ENCODE data around the gene STARD6. TPM values are rescaled to one million over a fixed set of nuclear protein-coding genes. Genes with fewer than 3 reads are reported as not detected.

Gene STARD6
- not detected for polyA plus RNA-seq

- peak within 1 kb of the TSS; percentile 36 to 61 for H3K27ac ChIP-seq (ENCODE audit: low read depth in 2 of 2, low read length in 1 of 2)
- H3K27me3 ChIP-seq (ENCODE audit: control insufficient read depth in 1 of 2, insufficient read depth in 2 of 2, low read length in 2 of 2): no peaks in the 10 kb centered on the region
- no peaks in the 10 kb centered on the region for H3K4me1 ChIP-seq (ENCODE audit: control insufficient read depth in 2 of 2, insufficient read depth in 2 of 2, low read length in 1 of 2)
- no peaks in the 10 kb centered on the region for H3K9me3 ChIP-seq (ENCODE audit: control insufficient read depth in 2 of 2, insufficient read depth in 1 of 2, low read depth in 1 of 2, low read length in 1 of 2)
- WGBS, 2 donors: 0 to 1% methylated on average over 62 of the region's 62 CpGs
- H3K36me3 ChIP-seq (ENCODE audit: control insufficient read depth in 2 of 2, insufficient read depth in 2 of 2, low read length in 1 of 2): no peaks in the 10 kb centered on the region
- peak within 1 kb of the TSS; percentile 78 to 84 for H3K4me3 ChIP-seq (ENCODE audit: low read depth in 1 of 2, low read length in 2 of 2)
These were observed at the start of gene STARD6, which contains the start of gene C18orf54 for GRCh38 chr18:54357660-54358494. TSS of gene STARD6 (minus strand) at chr18:54357858. CDS start at chr18:54354573, 3,285 bp downstream. TSS of gene C18orf54 (plus strand) at chr18:54357906. CDS start at chr18:54360573, 2,667 bp downstream.

GRCh38 chr18:54405290-54405689 is 47.6 kb upstream of the STARD6 start:
- Histone ChIP-seq H3K27me3 (ENCODE audit: control insufficient read depth in 1 of 2, insufficient read depth in 2 of 2, low read length in 2 of 2) (no peaks in the 10 kb centered on the region), H3K36me3 (ENCODE audit: control insufficient read depth in 2 of 2, insufficient read depth in 2 of 2, low read length in 1 of 2) (no peaks in the 10 kb centered on the region), H3K4me3 (ENCODE audit: low read depth in 1 of 2, low read length in 2 of 2) (no peak overlapping the region), H3K4me1 (ENCODE audit: control insufficient read depth in 2 of 2, insufficient read depth in 2 of 2, low read length in 1 of 2) (no peaks in the 10 kb centered on the region), H3K9me3 (ENCODE audit: control insufficient read depth in 2 of 2, insufficient read depth in 1 of 2, low read depth in 1 of 2, low read length in 1 of 2) (no peaks in the 10 kb centered on the region), H3K27ac (ENCODE audit: low read depth in 2 of 2, low read length in 1 of 2) (no peak overlapping the region)

- Histone ChIP-seq H3K27me3 (ENCODE audit: control insufficient read depth in 1 of 2, insufficient read depth in 2 of 2, low read length in 2 of 2) (no peaks in the 10 kb centered on the region), H3K27ac (ENCODE audit: low read depth in 2 of 2, low read length in 1 of 2) (no peak overlapping the region), H3K9me3 (ENCODE audit: control insufficient read depth in 2 of 2, insufficient read depth in 1 of 2, low read depth in 1 of 2, low read length in 1 of 2) (no peaks in the 10 kb centered on the region), H3K4me3 (ENCODE audit: low read depth in 1 of 2, low read length in 2 of 2) (no peak overlapping the region), H3K4me1 (ENCODE audit: control insufficient read depth in 2 of 2, insufficient read depth in 2 of 2, low read length in 1 of 2) (no peaks in the 10 kb centered on the region), H3K36me3 (ENCODE audit: control insufficient read depth in 2 of 2, insufficient read depth in 2 of 2, low read length in 1 of 2) (no peaks in the 10 kb centered on the region)
- 64 to 77% methylated on average over 1 of the region's 1 CpG for WGBS, 2 donors
These were observed 39.1 kb upstream of the STARD6 start for GRCh38 chr18:54396760-54397159.

GRCh38 chr18:54393648-54394294 is 36.1 kb upstream of the STARD6 start:
- H3K27ac ChIP-seq (ENCODE audit: low read depth in 2 of 2, low read length in 1 of 2): no peak overlapping the region
- no peaks in the 10 kb centered on the region for H3K27me3 ChIP-seq (ENCODE audit: control insufficient read depth in 1 of 2, insufficient read depth in 2 of 2, low read length in 2 of 2)
- WGBS, 2 donors: 52 to 70% methylated on average over 1 of the region's 1 CpG
- H3K4me1 ChIP-seq (ENCODE audit: control insufficient read depth in 2 of 2, insufficient read depth in 2 of 2, low read length in 1 of 2): no peaks in the 10 kb centered on the region
- no peak overlapping the region for H3K4me3 ChIP-seq (ENCODE audit: low read depth in 1 of 2, low read length in 2 of 2)
- H3K9me3 ChIP-seq (ENCODE audit: control insufficient read depth in 2 of 2, insufficient read depth in 1 of 2, low read depth in 1 of 2, low read length in 1 of 2): no peaks in the 10 kb centered on the region
- no peaks in the 10 kb centered on the region for H3K36me3 ChIP-seq (ENCODE audit: control insufficient read depth in 2 of 2, insufficient read depth in 2 of 2, low read length in 1 of 2)

- Histone ChIP-seq H3K9me3 (ENCODE audit: control insufficient read depth in 2 of 2, insufficient read depth in 1 of 2, low read depth in 1 of 2, low read length in 1 of 2) (no peaks in the 10 kb centered on the region), H3K27me3 (ENCODE audit: control insufficient read depth in 1 of 2, insufficient read depth in 2 of 2, low read length in 2 of 2) (no peaks in the 10 kb centered on the region), H3K4me3 (ENCODE audit: low read depth in 1 of 2, low read length in 2 of 2) (no peak overlapping the region), H3K36me3 (ENCODE audit: control insufficient read depth in 2 of 2, insufficient read depth in 2 of 2, low read length in 1 of 2) (no peaks in the 10 kb centered on the region), H3K4me1 (ENCODE audit: control insufficient read depth in 2 of 2, insufficient read depth in 2 of 2, low read length in 1 of 2) (no peaks in the 10 kb centered on the region), H3K27ac (ENCODE audit: low read depth in 2 of 2, low read length in 1 of 2) (no peak overlapping the region)
- 31 to 37% methylated on average over 3 of the region's 3 CpGs for WGBS, 2 donors
These were observed 34.9 kb upstream of the STARD6 start for GRCh38 chr18:54392543-54393023.

GRCh38 chr18:54390838-54391237 is 33.2 kb upstream of the STARD6 start:
- no peaks in the 10 kb centered on the region for H3K27me3 ChIP-seq (ENCODE audit: control insufficient read depth in 1 of 2, insufficient read depth in 2 of 2, low read length in 2 of 2)
- no peaks in the 10 kb centered on the region for H3K4me1 ChIP-seq (ENCODE audit: control insufficient read depth in 2 of 2, insufficient read depth in 2 of 2, low read length in 1 of 2)
- no peaks in the 10 kb centered on the region for H3K36me3 ChIP-seq (ENCODE audit: control insufficient read depth in 2 of 2, insufficient read depth in 2 of 2, low read length in 1 of 2)
- no peaks in the 10 kb centered on the region for H3K9me3 ChIP-seq (ENCODE audit: control insufficient read depth in 2 of 2, insufficient read depth in 1 of 2, low read depth in 1 of 2, low read length in 1 of 2)
- H3K4me3 ChIP-seq (ENCODE audit: low read depth in 1 of 2, low read length in 2 of 2): no peak overlapping the region
- 63 to 64% methylated on average over 3 of the region's 3 CpGs for WGBS, 2 donors
- H3K27ac ChIP-seq (ENCODE audit: low read depth in 2 of 2, low read length in 1 of 2): no peak overlapping the region

GRCh38 chr18:54389143-54389505 is 31.5 kb upstream of the STARD6 start:
- Histone ChIP-seq H3K4me3 (ENCODE audit: low read depth in 1 of 2, low read length in 2 of 2) (no peak overlapping the region), H3K27ac (ENCODE audit: low read depth in 2 of 2, low read length in 1 of 2) (no peak overlapping the region), H3K27me3 (ENCODE audit: control insufficient read depth in 1 of 2, insufficient read depth in 2 of 2, low read length in 2 of 2) (no peaks in the 10 kb centered on the region), H3K36me3 (ENCODE audit: control insufficient read depth in 2 of 2, insufficient read depth in 2 of 2, low read length in 1 of 2) (no peaks in the 10 kb centered on the region), H3K4me1 (ENCODE audit: control insufficient read depth in 2 of 2, insufficient read depth in 2 of 2, low read length in 1 of 2) (no peaks in the 10 kb centered on the region), H3K9me3 (ENCODE audit: control insufficient read depth in 2 of 2, insufficient read depth in 1 of 2, low read depth in 1 of 2, low read length in 1 of 2) (no peaks in the 10 kb centered on the region)
- WGBS, 2 donors: 30 to 41% methylated on average over 2 of the region's 2 CpGs

GRCh38 chr18:54388203-54389142 is 30.8 kb upstream of the STARD6 start:
- 46% methylated on average over 6 of the region's 6 CpGs for WGBS, 2 donors
- Histone ChIP-seq H3K27ac (ENCODE audit: low read depth in 2 of 2, low read length in 1 of 2) (no peak overlapping the region), H3K4me1 (ENCODE audit: control insufficient read depth in 2 of 2, insufficient read depth in 2 of 2, low read length in 1 of 2) (no peaks in the 10 kb centered on the region), H3K4me3 (ENCODE audit: low read depth in 1 of 2, low read length in 2 of 2) (no peak overlapping the region), H3K9me3 (ENCODE audit: control insufficient read depth in 2 of 2, insufficient read depth in 1 of 2, low read depth in 1 of 2, low read length in 1 of 2) (no peaks in the 10 kb centered on the region), H3K27me3 (ENCODE audit: control insufficient read depth in 1 of 2, insufficient read depth in 2 of 2, low read length in 2 of 2) (no peaks in the 10 kb centered on the region), H3K36me3 (ENCODE audit: control insufficient read depth in 2 of 2, insufficient read depth in 2 of 2, low read length in 1 of 2) (no peaks in the 10 kb centered on the region)

- no peaks in the 10 kb centered on the region for H3K4me1 ChIP-seq (ENCODE audit: control insufficient read depth in 2 of 2, insufficient read depth in 2 of 2, low read length in 1 of 2)
- 81 to 95% methylated on average over 3 of the region's 3 CpGs for WGBS, 2 donors
These were observed 30.0 kb upstream of the STARD6 start for GRCh38 chr18:54387631-54388030.

More at GRCh38 chr18:54387631-54388030, 30.0 kb upstream of the STARD6 start:
- Histone ChIP-seq H3K27ac (ENCODE audit: low read depth in 2 of 2, low read length in 1 of 2) (no peak overlapping the region), H3K9me3 (ENCODE audit: control insufficient read depth in 2 of 2, insufficient read depth in 1 of 2, low read depth in 1 of 2, low read length in 1 of 2) (no peaks in the 10 kb centered on the region), H3K4me3 (ENCODE audit: low read depth in 1 of 2, low read length in 2 of 2) (no peak overlapping the region), H3K27me3 (ENCODE audit: control insufficient read depth in 1 of 2, insufficient read depth in 2 of 2, low read length in 2 of 2) (no peaks in the 10 kb centered on the region), H3K36me3 (ENCODE audit: control insufficient read depth in 2 of 2, insufficient read depth in 2 of 2, low read length in 1 of 2) (no peaks in the 10 kb centered on the region)

All from esophagus (tissue), 2 donors.